ENCODE results near the gene GNG13. TPM values are rescaled to one million over a fixed set of nuclear protein-coding genes. Genes with fewer than 3 reads are reported as not detected.

The GNG13 gene
- total RNA-seq, 4 donors from 2014 or later: not detected

GRCh38 chr16:788399-789126 lies 12.0 kb downstream of the GNG13 start, which contains the start of gene CHTF18:
CHTF18 (plus strand) TSS chr16:788620; CDS start chr16:788685, 65 bp downstream.
- peaks cover 0 to 36% of the 10 kb centered on the region in 2 donors for H3K36me3 ChIP-seq
- peak within 1 kb of the TSS in 3 of 4 donors; percentile 80 to 82 (median 81) for H3K27ac ChIP-seq
- ATAC-seq: peak; percentile 96
- H3K27me3 ChIP-seq: peaks cover 4% of the 10 kb centered on the region
- H3K4me3 ChIP-seq: peak within 1 kb of the TSS; percentile 80 to 97
- WGBS, 2 donors (ENCODE audit: low coverage in 1 of 2): no CpG with 5 or more reads among the region's 97 CpGs
- H3K4me1 ChIP-seq: peaks cover 0 to 38% (median 22%) of the 10 kb centered on the region in 3 donors
- H3K9me3 ChIP-seq: no peaks in the 10 kb centered on the region
- TF ChIP-seq POLR2A (IDR thresholded peaks at IDR 0.05) (no peak), CTCF (IDR thresholded peaks at IDR 0.05) (peak in 1 of 4 experiments; percentile 16)

GRCh38 chr16:787978-788398 lies 12.5 kb downstream of the GNG13 start, which contains the start of gene RPUSD1:
RPUSD1 (minus strand) TSS chr16:788381; CDS start chr16:787737, 644 bp downstream.
- Histone ChIP-seq H3K4me1 (peaks cover 0 to 44% (median 23%) of the 10 kb centered on the region in 3 donors), H3K9me3 (no peaks in the 10 kb centered on the region), H3K27me3 (peaks cover 9% of the 10 kb centered on the region), H3K4me3 (peak within 1 kb of the TSS; percentile 80 to 97), H3K36me3 (peaks cover 0 to 32% of the 10 kb centered on the region in 2 donors), H3K27ac (peak within 1 kb of the TSS in 3 of 4 donors; percentile 80 to 82 (median 81))
- TF ChIP-seq CTCF (IDR thresholded peaks at IDR 0.05) (peak in 2 of 4 experiments; percentile 26 to 35), POLR2A (IDR thresholded peaks at IDR 0.05) (peak; percentile 33 to 39), POLR2AphosphoS5 (IDR thresholded peaks at IDR 0.05) (no peak)
- WGBS, 2 donors (ENCODE audit: low coverage in 1 of 2): 0% methylated on average over 9 of the region's 45 CpGs; no CpG with 5 or more reads in 1 of the 2 donors
- no peak for ATAC-seq

- peaks cover 15% of the 10 kb centered on the region for H3K27me3 ChIP-seq
- no peak for ATAC-seq
- TF ChIP-seq POLR2A (IDR thresholded peaks at IDR 0.05): no peak
- no peak for TF ChIP-seq CTCF (IDR thresholded peaks at IDR 0.05)
- no peak for TF ChIP-seq EP300 (IDR thresholded peaks at IDR 0.05)
- no peak for TF ChIP-seq POLR2AphosphoS5 (IDR thresholded peaks at IDR 0.05)
- H3K27ac ChIP-seq: peak overlapping the region in 2 of 4 donors; percentile 81 to 82
- H3K4me1 ChIP-seq: peaks cover 0 to 44% (median 23%) of the 10 kb centered on the region in 3 donors
- H3K4me3 ChIP-seq: peak overlapping the region; percentile 80 to 97
- whole genome bisulfite sequencing, 2 donors (ENCODE audit: low coverage in 1 of 2): no CpG with 5 or more reads among the region's 47 CpGs
- H3K9me3 ChIP-seq: no peaks in the 10 kb centered on the region
- peaks cover 0 to 32% of the 10 kb centered on the region in 2 donors for H3K36me3 ChIP-seq
Measured at GRCh38 chr16:787321-787966, 13.1 kb downstream of the GNG13 start.

- peaks cover 31% of the 10 kb centered on the region for H3K27me3 ChIP-seq
- peaks cover 0 to 21% of the 10 kb centered on the region in 2 donors for H3K36me3 ChIP-seq
- no peaks in the 10 kb centered on the region for H3K9me3 ChIP-seq
- no peak overlapping the region for H3K27ac ChIP-seq
- H3K4me1 ChIP-seq: peaks cover 0 to 44% (median 23%) of the 10 kb centered on the region in 3 donors
- no peak for ATAC-seq
- TF ChIP-seq POLR2AphosphoS5 (IDR thresholded peaks at IDR 0.05) (no peak), CTCF (IDR thresholded peaks at IDR 0.05) (peak in 3 of 4 experiments; percentile 23 to 67 (median 62))
- no peak overlapping the region for H3K4me3 ChIP-seq
- WGBS, 2 donors (ENCODE audit: low coverage in 1 of 2): 47 to 94% methylated on average over 3 of the region's 58 CpGs
Measured at GRCh38 chr16:785563-786535, 14.7 kb downstream of the GNG13 start.

All from gastroesophageal sphincter (tissue), 4 donors.